ENCODE measurements around the gene RDX. TPM values are rescaled to one million over a fixed set of nuclear protein-coding genes. Genes with fewer than 3 reads are reported as not detected.
"Not testable (repeated sequence)": the region's sequence is repeated elsewhere in the genome, so short reads cannot be mapped to it uniquely, and the experiment has no call there.

Gene RDX
- total RNA-seq, 1 donor from 2014 or later: 225 TPM

GRCh38 chr11:110295531-110296225 is 736 bp downstream of the RDX start:
- TF ChIP-seq CTCF (IDR thresholded peaks at IDR 0.05; ENCODE audit: unreplicated experiment): no peak
- Mint-ChIP-seq H3K27me3 (ENCODE audit: unreplicated experiment) (peaks cover 5% of the 10 kb centered on the region), H3K4me1 (ENCODE audit: unreplicated experiment) (peaks cover 39% of the 10 kb centered on the region), H3K4me3 (ENCODE audit: unreplicated experiment) (peak overlapping the region; percentile 96), H3K36me3 (ENCODE audit: low read depth, unreplicated experiment) (peaks cover 3% of the 10 kb centered on the region), H3K9me3 (ENCODE audit: unreplicated experiment) (no peaks in the 10 kb centered on the region), H3K27ac (ENCODE audit: unreplicated experiment) (peak overlapping the region; percentile 74)
- peak; percentile 44 for DNase-seq (ENCODE audit: low spot score)

- no peak for TF ChIP-seq CTCF (IDR thresholded peaks at IDR 0.05; ENCODE audit: unreplicated experiment)
- H3K9me3 Mint-ChIP-seq (ENCODE audit: unreplicated experiment): no peaks in the 10 kb centered on the region
- DNase-seq (ENCODE audit: low spot score): no peak
- H3K27ac Mint-ChIP-seq (ENCODE audit: unreplicated experiment): no peak overlapping the region
- H3K4me1 Mint-ChIP-seq (ENCODE audit: unreplicated experiment): peaks cover 43% of the 10 kb centered on the region
- H3K36me3 Mint-ChIP-seq (ENCODE audit: low read depth, unreplicated experiment): peaks cover under 1% of the 10 kb centered on the region
- H3K4me3 Mint-ChIP-seq (ENCODE audit: unreplicated experiment): peak overlapping the region; percentile 96
- H3K27me3 Mint-ChIP-seq (ENCODE audit: unreplicated experiment): peaks cover 2% of the 10 kb centered on the region
These were observed 1.3 kb downstream of the RDX start for GRCh38 chr11:110295086-110295485.

- no peak for TF ChIP-seq CTCF (IDR thresholded peaks at IDR 0.05; ENCODE audit: unreplicated experiment)
- Mint-ChIP-seq H3K4me1 (ENCODE audit: unreplicated experiment) (peaks cover 43% of the 10 kb centered on the region), H3K36me3 (ENCODE audit: low read depth, unreplicated experiment) (no peaks in the 10 kb centered on the region), H3K27ac (ENCODE audit: unreplicated experiment) (peak overlapping the region; percentile 46), H3K4me3 (ENCODE audit: unreplicated experiment) (peak overlapping the region; percentile 96), H3K27me3 (ENCODE audit: unreplicated experiment) (peaks cover 3% of the 10 kb centered on the region), H3K9me3 (ENCODE audit: unreplicated experiment) (no peaks in the 10 kb centered on the region)
- no peak for DNase-seq (ENCODE audit: low spot score)
These were observed 1.9 kb downstream of the RDX start for GRCh38 chr11:110294509-110294908.

- Mint-ChIP-seq H3K27ac (ENCODE audit: unreplicated experiment) (no peak overlapping the region), H3K9me3 (ENCODE audit: unreplicated experiment) (no peaks in the 10 kb centered on the region)
- no peak for DNase-seq (ENCODE audit: low spot score)
These were observed 3.0 kb downstream of the RDX start for GRCh38 chr11:110293389-110293788.

GRCh38 chr11:110292146-110292545 is 4.3 kb downstream of the RDX start:
- H3K4me3 Mint-ChIP-seq (ENCODE audit: unreplicated experiment); H3K36me3 Mint-ChIP-seq (ENCODE audit: low read depth, unreplicated experiment): not testable (repeated sequence)
- peaks cover 48% of the 10 kb centered on the region for H3K4me1 Mint-ChIP-seq (ENCODE audit: unreplicated experiment)

More at GRCh38 chr11:110293389-110293788, 3.0 kb downstream of the RDX start:
- Mint-ChIP-seq H3K4me1 (ENCODE audit: unreplicated experiment) (peaks cover 43% of the 10 kb centered on the region), H3K4me3 (ENCODE audit: unreplicated experiment) (peak overlapping the region; percentile 96), H3K27me3 (ENCODE audit: unreplicated experiment) (peaks cover 3% of the 10 kb centered on the region), H3K36me3 (ENCODE audit: low read depth, unreplicated experiment) (no peaks in the 10 kb centered on the region)
- no peak for TF ChIP-seq CTCF (IDR thresholded peaks at IDR 0.05; ENCODE audit: unreplicated experiment)

More at GRCh38 chr11:110292146-110292545, 4.3 kb downstream of the RDX start:
- not testable (repeated sequence) for H3K27ac Mint-ChIP-seq (ENCODE audit: unreplicated experiment); H3K27me3 Mint-ChIP-seq (ENCODE audit: unreplicated experiment); DNase-seq (ENCODE audit: low spot score); H3K9me3 Mint-ChIP-seq (ENCODE audit: unreplicated experiment)

Measured in endothelial cell (in vitro differentiated cells).